ENCODE results near the gene FREM2.

- no peak for TF ChIP-seq CTCF (IDR thresholded peaks at IDR 0.05; ENCODE audit: low read length)
- TF ChIP-seq EZH2phosphoT487 (IDR thresholded peaks at IDR 0.05; ENCODE audit: low read length), result no peak
Measured at GRCh38 chr13:38662362-38662761, 24.5 kb upstream of the FREM2 start.

Data from MM.1S (cell line).